ENCODE measurements around the gene MSN. TPM values are rescaled to one million over a fixed set of nuclear protein-coding genes. Genes with fewer than 3 reads are reported as not detected.

Gene MSN
- polyA plus RNA-seq, 10 donors = 118 to 152 (median 138) TPM

DNA sequence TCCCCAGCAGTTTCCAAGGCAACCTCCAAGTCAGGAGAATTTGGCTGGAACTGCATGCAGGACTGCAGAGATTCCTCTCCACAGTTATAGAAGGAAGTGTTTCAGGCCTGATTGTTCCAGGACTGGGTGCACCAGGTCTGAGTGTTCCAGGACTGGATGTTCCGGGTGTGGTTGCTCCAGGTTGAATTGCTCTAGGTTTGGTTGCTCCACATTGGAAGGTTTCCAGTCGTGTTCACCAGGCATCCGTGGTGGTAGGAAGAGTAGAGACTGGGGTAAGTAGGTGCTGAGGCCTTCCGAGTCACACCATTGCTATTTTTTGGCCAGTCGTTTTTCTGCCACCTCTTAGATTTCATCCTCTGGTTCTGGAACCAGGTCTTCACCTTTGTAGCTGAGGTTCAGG lies 105.4 kb downstream of the MSN start:
- no peak for DNase-seq

DNA sequence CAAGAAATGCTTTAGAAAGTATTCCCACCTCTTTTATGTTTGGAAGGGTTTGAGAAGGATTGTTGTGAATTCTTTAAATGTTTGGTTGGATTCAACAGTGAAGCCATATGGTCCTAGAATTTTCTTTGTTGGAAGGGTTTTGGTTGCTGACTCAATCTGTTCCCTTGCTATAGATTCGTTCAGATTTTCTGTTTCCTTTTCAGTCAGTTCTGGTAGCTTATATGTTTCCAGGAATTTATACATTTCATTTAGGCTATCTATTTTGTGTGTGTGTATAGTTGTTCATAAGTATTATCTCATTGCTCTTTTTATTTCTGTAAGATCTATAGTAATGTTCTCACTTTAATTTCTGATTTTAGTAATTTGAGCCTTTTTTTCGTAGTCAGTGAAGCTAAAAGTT lies 114.4 kb downstream of the MSN start:
- DNase-seq = no peak

DNA sequence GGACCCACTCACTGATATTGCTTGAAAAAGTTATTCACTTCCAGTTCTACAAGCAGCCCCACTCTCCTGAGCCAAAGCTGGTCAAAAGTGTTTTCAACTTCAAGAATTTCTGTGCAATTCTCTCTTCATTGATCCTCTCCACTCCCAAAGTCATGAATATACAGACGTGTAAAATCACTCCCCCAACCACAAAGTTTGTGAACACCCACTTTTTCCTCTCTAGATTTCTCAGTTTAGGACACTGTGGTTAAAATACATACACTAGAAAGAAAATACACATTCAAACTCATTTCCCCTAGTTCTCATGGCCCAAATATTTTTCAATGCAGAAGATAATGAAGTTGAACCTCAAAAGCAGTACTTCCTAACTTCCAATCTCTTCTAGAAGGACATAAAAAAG lies 116.3 kb downstream of the MSN start:
- DNase-seq = no peak

Other genes starting within 250 kb of the MSN start
- 10 to 100 TPM; 18.9 to 30.9 (median 22.9) TPM for gene LAS1L, start 132.9 kb upstream of the MSN start, polyA plus RNA-seq (ENCODE audit: insufficient read length in 10 of 10)